IMR-90 (cell line): ENCODE data around the gene RAB31.

ENCODE experiments used
- CHD1 ChIP-seq: IDR thresholded peaks from 2 replicates; pipeline ENCODE4 v1.6.1; 2012; ENCODE audit warnings: low read depth, low read length, improper control_type of control experiment
- POLR2A ChIP-seq: IDR thresholded peaks from 2 replicates; pipeline ENCODE4 v1.6.1; 2012; ENCODE audit warnings: mild to moderate bottlenecking, low read depth, low read length
- RAD21 ChIP-seq: IDR thresholded peaks from 2 replicates; pipeline ENCODE4 v1.6.1; 2012; ENCODE audit warnings: low read length, improper control_type of control experiment
- SMC3 ChIP-seq: fragments of 150-350 bp; IDR thresholded peaks from 2 replicates; pipeline ENCODE4 v1.6.1; 2016; ENCODE audit warnings: low read depth, mild to moderate bottlenecking, antibody characterized with exemption, low read length, moderate library complexity
- USF2 ChIP-seq: fragments of 150-350 bp; IDR thresholded peaks from 2 replicates; pipeline ENCODE4 v1.6.1; 2017; ENCODE audit warnings: mild to moderate bottlenecking, antibody characterized with exemption, low read length, low read depth
- TF ChIP-seq, protein P1 (sequence below): conservative IDR thresholded peaks from 2 replicates; pipeline ENCODE4 v1.5.1; 2012; ENCODE audit warnings: mild to moderate bottlenecking, low read depth, low read length, improper control_type of control experiment
- TF ChIP-seq, protein P2 (sequence below): fragments of 150-350 bp; IDR thresholded peaks from 2 replicates; pipeline ENCODE4 v1.6.1; 2016; ENCODE audit warnings: low read depth, mild to moderate bottlenecking, low read length, moderate library complexity, borderline replicate concordance

GRCh38 chr18:9738266-9738969 is 30.3 kb downstream of the RAB31 start:
- TF ChIP-seq RAD21 (no peak), CHD1 (no peak), POLR2A (no peak), SMC3 (no peak), USF2 (no peak)
- TF ChIP-seq, protein P1, sequence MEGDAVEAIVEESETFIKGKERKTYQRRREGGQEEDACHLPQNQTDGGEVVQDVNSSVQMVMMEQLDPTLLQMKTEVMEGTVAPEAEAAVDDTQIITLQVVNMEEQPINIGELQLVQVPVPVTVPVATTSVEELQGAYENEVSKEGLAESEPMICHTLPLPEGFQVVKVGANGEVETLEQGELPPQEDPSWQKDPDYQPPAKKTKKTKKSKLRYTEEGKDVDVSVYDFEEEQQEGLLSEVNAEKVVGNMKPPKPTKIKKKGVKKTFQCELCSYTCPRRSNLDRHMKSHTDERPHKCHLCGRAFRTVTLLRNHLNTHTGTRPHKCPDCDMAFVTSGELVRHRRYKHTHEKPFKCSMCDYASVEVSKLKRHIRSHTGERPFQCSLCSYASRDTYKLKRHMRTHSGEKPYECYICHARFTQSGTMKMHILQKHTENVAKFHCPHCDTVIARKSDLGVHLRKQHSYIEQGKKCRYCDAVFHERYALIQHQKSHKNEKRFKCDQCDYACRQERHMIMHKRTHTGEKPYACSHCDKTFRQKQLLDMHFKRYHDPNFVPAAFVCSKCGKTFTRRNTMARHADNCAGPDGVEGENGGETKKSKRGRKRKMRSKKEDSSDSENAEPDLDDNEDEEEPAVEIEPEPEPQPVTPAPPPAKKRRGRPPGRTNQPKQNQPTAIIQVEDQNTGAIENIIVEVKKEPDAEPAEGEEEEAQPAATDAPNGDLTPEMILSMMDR: no peak
- TF ChIP-seq, protein P2, sequence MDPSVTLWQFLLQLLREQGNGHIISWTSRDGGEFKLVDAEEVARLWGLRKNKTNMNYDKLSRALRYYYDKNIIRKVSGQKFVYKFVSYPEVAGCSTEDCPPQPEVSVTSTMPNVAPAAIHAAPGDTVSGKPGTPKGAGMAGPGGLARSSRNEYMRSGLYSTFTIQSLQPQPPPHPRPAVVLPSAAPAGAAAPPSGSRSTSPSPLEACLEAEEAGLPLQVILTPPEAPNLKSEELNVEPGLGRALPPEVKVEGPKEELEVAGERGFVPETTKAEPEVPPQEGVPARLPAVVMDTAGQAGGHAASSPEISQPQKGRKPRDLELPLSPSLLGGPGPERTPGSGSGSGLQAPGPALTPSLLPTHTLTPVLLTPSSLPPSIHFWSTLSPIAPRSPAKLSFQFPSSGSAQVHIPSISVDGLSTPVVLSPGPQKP: no peak
